ENCODE results near the gene KRT76.

KRT76 gene

GRCh38 chr12:52776913-52777395, at the start of gene KRT76:
KRT76 (minus strand) TSS chr12:52777345; CDS start chr12:52777291, 54 bp downstream.
- DNase-seq: no peak

GRCh38 chr12:52825961-52826360, 48.8 kb upstream of the KRT76 start:
- no peak for DNase-seq

- DNase-seq: no peak
These were observed 47.7 kb upstream of the KRT76 start for GRCh38 chr12:52824741-52825410.

DNA sequence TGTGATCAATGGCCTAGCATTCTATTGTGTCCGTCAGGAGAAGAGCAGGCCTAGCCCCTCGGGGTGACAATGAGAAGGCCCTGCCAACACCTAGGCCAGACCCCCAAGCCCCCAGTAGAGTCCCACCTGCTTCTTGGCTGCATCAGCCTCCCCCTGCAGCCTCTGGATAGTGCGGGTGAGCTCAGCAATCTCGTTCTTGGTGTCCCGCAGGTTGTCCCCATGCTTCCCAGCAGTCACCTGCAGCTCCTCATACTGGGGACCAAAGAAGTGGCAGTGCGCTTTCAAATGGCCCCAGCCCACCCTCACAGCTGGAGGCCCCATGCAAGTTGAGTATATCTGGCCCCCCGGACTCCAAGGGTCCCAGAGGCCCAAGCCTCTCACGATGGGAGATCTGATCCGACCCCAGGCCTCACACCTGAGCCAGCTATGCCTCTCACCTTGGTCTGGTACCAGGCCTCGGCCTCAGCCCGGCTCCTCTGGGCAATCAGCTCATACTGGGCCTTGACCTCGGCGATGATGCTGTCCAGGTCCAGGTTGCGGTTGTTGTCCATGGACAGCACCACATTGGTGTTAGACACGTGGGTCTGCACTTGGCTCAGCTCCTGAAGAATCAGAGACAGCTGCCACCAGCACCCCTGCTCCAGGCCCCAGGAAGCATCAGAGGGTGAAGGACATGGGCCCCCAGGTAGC, 46.8 kb upstream of the KRT76 start:
- DNase-seq: no peak

GRCh38 chr12:52822771-52823510, 45.8 kb upstream of the KRT76 start:
- DNase-seq: no peak

GRCh38 chr12:52821826-52822660, 44.9 kb upstream of the KRT76 start:
- DNase-seq: no peak

GRCh38 chr12:52821071-52821730, 44.1 kb upstream of the KRT76 start:
- DNase-seq: no peak

DNA sequence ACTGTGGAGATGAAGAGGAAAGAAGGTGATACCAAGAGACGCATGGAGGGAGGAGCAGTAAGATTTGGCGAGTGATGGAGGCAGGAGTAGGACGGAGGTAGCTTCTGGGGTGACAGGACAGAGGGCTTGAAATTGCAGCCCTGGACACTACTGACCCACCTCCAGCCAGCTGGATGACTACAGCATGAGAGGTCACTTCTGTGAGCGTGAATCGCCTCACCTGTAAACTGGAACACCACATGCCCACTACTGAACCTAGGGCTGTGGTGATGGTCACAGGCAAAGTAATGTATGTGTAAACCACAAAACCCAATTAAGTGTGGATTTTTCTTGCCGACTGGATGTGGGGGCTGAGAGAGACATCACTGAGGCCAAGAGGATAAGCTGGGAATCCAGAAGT, 43.4 kb upstream of the KRT76 start:
- no peak for DNase-seq

DNA sequence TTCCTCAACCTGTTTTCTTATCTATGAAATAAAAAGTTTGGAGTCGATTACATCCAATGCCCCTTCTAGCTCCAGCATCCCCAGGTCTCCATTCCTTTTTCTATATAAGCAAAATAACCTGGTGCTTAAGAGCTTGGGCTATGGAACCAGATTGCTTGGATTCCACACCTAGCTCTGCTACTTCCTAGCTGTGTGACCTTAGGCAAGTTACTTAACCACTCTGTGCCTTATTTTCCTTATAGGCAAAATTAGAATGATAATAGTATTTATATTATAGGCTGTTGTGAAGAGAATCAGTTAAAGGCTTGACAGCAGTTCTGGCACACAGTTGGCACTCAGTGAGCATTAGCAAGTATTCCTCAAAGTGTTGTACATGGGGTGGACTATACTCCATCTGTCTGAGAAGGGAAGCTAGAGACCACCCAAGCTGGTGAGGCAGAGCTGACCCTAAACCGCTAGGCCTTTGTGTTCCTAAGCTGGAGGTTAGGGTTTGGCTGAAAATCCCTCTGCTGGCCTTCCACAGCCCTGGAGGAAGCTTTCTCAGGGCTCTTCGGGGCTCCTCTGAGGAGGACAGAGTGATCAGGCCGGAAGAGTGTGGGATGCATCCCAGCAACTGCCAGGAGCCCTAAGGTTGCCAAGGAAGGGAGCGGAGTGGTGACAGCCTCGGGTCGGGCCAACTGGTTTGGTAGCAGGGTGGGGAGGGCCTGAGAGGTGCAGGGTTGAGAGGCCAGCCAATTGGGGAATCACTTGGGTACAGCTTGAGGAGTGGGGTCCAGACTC, 42.8 kb upstream of the KRT76 start:
- DNase-seq: no peak

GRCh38 chr12:52818887-52819420, 41.8 kb upstream of the KRT76 start:
- DNase-seq: no peak

DNA sequence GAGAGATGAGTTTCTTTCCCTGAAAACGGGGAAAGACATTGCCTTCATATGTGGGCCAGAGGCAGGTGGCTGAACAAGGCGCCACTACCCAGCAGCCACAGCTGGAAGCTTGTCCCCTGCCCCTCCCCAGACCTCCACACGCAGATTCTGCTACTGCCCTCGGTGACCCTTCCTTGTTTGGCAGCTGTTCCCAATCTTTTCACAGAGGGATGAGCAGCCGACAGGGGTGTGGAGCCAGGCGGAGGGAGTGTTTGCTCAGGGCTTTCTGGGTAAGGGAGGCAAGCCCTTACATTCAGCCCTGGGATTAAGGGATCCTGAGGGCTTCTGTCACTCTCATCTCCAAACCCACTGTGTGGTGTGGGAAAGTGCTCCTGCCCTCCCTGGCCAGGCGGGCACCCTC, 41.2 kb upstream of the KRT76 start:
- DNase-seq: peak; percentile 44

GRCh38 chr12:52817699-52818238, 40.6 kb upstream of the KRT76 start:
- DNase-seq: no peak

DNA sequence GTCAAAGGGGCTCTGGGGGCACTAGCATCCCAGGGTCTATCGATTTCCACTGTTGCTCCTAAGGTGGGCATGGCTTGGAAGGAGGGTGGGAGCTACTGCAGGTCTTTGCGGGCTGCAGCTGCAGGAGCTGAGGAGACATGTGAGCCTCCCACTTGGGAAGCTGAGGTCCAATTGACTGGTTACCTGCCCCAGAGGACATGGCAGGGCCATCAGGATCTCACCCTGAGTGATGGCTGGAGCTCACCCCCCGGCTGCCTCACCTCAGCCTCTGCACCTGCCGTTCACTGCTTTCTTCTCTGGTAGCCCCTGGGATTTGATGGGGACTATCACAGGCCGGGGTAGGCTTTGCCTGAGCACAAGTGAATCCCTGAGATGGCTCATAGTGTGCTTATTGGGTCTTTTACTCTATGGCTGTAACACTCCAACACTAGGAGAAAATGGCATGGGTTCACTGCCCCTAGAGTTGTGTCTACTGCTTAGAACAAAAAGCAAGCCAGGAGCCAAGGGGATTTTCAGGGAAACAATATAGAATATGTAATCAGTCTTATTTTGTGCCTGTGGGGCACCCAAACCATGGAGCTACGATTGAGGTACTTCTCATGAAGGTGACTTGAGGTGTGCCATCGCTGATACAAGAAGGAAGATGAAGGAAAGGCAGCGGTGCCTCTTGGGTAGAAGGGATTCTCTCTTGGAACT, 40.0 kb upstream of the KRT76 start:
- no peak for DNase-seq

- no peak for DNase-seq
These were observed 38.8 kb upstream of the KRT76 start for GRCh38 chr12:52815676-52816588.

DNA sequence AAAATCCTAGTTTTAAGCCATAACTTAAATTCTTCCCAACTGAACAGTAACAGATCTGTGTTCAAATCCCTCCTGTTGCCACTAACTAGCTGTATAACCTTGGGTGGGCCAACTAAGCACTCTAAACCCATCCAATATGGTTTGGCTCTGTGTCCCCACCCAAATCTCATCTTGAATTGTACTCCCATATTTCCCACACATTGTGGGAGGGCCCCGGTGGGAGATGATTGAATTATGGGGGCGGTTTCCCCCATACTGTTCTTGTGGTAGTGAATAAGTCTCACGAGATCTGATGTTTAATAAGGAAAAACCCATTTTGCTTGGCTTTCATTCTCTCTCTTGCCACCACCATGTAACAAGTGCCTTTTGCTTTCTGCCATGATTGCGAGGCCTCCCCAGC, 38.0 kb upstream of the KRT76 start:
- DNase-seq: no peak

- no peak for DNase-seq
These were observed 37.6 kb upstream of the KRT76 start for GRCh38 chr12:52814710-52815155.

GRCh38 chr12:52813885-52814709, 37.0 kb upstream of the KRT76 start, which contains the start of gene KRT4:
KRT4 (minus strand) TSS chr12:52814116; CDS start chr12:52814058, 58 bp downstream.
- DNase-seq: peak; percentile 13

Data from NCI-H1092 treated with DMSO at 0.1 percent for 48 hours (cell line).